CD1c-positive myeloid dendritic cell (primary cell): ENCODE results near the gene SYS1.
A peak's percentile ranks its signal among the peaks of the same experiment; 100 is the strongest.

Experiments used
- DNase-seq: peaks from one replicate; pipeline ENCODE4 v3.0.0-alpha.2; 2016; ENCODE audit errors: extremely low spot score

SYS1 gene

GRCh38 chr20:45362804-45363610 is at the start of gene SYS1:
TSS of gene SYS1 (plus strand) at chr20:45363156. CDS start at chr20:45363532, 376 bp downstream.
- DNase-seq: peak; percentile 99

- DNase-seq: no peak
Observed at GRCh38 chr20:45313943-45314342, 49.0 kb upstream of the SYS1 start.

- DNase-seq: no peak
Observed at GRCh38 chr20:45315672-45316071, 47.3 kb upstream of the SYS1 start.

DNA sequence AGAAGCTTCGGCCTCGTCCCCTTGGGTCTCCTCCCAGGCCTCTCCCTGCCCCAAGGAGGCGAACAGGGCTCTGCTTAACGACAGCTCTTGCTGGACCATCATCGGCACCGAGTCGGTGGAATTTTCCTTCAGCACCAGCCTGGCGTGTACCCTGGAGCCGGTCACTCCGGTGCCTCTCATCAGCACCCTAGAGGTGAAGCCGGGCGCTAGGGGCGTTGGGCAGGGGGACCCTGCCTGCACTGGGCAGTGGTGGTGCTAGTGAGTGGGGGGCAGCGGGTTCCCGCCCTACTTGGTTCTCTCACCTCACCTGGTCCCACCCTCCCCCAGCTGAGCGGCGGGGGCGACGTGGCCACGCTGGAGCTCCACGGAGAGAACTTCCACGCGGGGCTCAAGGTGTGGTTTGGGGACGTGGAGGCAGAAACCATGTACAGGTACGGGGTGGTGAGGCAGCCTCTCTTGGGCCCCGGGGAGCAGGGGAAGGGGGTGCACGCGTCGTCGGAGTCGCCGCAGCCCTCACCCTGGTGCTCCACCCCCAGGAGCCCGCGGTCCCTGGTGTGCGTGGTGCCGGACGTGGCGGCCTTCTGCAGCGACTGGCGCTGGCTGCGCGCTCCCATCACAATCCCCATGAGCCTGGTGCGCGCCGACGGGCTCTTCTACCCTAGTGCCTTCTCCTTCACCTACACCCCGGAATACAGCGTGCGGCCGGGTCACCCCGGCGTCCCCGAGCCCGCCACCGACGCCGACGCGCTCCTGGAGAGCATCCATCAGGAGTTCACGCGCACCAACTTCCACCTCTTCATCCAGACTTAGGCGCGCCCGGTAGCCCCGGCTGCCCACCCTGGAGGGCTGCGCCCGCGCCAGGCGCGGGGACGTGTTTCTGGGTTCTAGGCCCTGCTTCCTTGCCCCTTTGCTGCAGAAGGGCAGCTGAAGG is 46.5 kb upstream of the SYS1 start:
- no peak for DNase-seq

GRCh38 chr20:45317826-45318225 is 45.1 kb upstream of the SYS1 start:
- no peak for DNase-seq

DNA sequence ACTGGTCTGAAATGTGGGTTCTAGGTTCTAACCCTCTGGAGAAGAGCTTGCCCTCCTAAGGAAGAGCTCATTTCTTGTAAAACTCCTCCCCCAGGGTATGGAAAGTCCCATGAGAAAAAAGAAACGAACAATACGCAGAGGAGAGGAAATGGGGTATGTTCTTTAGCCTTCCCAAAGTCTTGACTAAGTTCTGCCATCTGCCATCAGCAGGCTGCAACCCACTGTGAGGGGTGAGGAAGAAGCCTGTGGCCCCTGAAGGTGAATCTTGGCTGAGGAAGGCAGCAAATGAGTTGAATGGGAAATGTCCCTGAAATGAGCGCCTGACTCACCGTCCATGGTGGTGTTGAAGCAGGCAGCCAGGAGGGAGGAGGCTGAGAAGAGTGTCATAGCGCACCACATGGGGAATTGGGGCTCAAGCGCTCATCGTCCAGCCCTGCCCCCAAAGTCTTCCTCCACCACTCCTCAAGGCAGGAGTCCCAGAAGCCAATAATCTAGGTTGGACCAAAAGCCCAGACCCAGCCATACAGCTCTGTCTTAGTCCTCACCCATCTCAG is 44.5 kb upstream of the SYS1 start:
- no peak for DNase-seq

- DNase-seq: no peak
Observed at GRCh38 chr20:45318948-45319347, 44.0 kb upstream of the SYS1 start.

GRCh38 chr20:45320948-45321595 is 41.9 kb upstream of the SYS1 start:
- DNase-seq: peak; percentile 73

DNA sequence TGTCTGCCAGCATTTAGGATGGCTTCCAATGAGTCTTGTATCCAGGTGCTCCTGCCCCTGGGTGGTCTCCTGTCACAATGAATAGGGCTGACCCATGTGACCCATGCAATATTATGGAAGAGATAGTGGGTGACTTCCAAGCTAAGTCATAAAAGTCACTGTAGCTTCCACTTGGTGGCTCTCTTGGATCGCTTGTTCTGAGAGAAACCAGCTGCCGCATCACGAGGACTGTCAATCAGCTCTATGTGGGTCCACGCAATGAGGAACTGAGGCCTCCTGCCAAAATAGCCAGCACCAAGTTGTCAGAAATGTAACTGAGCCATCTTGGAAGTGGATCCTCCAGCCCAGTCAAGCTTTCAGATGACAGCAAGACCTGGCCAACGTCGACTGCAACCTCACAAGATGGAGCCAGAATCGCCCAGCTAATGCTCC is 40.0 kb upstream of the SYS1 start:
- DNase-seq: peak; percentile 88

GRCh38 chr20:45323731-45324130 is 39.2 kb upstream of the SYS1 start:
- no peak for DNase-seq

DNA sequence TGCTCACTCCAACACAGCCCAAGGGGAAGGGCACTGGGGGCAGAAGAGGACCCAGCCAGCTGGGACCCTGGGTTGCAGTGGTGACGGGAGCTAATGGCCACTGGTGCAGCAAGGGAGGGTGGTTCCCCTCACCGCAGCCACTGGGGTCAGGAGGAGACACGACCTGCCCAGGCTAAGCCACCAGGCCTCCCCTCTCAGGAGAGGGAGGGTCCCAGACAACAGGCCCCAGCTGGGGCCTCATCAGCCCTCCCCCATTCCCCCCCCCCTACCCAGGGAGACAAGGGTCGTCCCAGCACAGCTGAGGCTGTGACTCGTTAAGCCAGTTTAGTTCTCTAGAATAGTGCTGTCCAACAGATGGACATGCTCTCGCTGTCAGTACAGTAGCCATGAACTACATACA is 37.6 kb upstream of the SYS1 start:
- no peak for DNase-seq

GRCh38 chr20:45328451-45328850 is 34.5 kb upstream of the SYS1 start:
- DNase-seq: no peak

DNA sequence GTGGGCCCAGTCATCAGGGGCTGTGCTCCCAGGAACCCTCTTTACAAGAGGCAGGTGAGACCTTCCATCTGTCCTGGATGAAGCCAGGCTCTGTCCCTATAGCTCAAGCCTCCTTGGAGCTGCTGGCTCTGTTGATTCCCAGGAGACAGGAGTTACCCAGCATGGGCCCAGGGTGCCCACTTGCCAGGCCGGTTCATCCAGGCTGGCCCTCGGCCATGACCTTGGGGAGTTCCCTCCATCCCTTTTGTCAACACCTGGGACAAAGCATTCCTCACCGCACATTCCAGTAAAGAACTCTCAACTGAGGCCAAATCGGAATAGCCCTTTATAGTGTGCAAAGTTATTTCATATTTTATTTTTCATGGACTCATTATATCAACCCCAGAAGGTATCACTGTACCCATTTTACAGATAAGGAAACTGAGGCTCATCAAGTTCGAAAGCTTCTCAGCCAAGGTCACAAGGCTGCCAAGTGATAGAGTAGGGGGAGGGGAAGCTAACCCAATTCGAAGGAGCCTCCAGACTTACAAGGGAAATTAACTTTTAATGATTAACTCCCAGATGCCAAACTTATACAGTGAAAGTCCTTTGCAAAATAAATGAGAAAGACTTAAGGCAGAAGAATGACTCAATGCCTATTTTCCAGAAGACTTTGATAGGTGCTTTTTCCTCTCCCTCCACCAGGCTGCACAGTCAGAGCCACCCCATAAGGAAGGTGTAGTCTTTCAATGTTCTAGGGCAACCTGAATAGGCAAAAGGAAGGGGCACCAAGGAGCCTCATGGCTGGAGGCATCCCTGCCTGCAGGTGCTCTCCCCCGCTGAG is 33.2 kb upstream of the SYS1 start:
- no peak for DNase-seq

GRCh38 chr20:45330476-45330875 is 32.5 kb upstream of the SYS1 start:
- DNase-seq: no peak

GRCh38 chr20:45336530-45337366 is 26.2 kb upstream of the SYS1 start:
- DNase-seq: no peak

DNA sequence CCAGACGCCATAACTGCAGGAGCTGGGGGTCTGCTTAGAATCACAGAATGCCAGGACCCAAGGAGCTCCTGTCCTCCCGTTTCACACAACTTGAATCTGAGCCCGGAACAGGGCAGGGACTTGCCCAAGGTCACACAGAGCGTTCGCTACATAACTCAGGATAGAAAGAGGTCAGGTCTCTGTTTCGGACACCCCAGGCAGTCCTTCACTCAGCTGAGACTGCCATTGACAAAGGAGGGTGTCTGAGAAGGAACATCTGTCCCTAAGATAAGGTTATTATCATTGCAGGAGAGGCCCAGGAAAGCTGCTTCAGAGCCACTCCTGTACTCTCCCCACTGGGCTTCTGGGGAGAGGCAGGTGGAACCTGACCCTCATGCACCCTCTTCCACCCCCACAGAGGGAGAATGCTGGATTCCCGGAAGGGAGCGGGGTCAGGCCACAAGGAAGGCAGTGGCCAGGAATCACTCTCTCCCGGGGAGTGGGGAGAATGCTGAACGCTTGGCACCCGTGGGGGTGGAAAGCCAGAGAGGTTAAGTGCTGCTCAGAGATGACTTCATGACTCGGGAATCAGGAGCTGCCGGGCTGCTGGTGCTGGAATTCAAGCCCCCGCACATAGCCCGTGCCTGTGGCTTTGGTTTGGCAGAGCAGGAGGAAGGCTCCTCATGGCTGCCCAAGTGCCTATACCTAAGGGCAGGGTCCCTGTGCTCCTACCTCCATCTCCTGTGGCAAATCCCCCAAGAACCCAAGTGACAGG is 25.4 kb upstream of the SYS1 start:
- no peak for DNase-seq

DNA sequence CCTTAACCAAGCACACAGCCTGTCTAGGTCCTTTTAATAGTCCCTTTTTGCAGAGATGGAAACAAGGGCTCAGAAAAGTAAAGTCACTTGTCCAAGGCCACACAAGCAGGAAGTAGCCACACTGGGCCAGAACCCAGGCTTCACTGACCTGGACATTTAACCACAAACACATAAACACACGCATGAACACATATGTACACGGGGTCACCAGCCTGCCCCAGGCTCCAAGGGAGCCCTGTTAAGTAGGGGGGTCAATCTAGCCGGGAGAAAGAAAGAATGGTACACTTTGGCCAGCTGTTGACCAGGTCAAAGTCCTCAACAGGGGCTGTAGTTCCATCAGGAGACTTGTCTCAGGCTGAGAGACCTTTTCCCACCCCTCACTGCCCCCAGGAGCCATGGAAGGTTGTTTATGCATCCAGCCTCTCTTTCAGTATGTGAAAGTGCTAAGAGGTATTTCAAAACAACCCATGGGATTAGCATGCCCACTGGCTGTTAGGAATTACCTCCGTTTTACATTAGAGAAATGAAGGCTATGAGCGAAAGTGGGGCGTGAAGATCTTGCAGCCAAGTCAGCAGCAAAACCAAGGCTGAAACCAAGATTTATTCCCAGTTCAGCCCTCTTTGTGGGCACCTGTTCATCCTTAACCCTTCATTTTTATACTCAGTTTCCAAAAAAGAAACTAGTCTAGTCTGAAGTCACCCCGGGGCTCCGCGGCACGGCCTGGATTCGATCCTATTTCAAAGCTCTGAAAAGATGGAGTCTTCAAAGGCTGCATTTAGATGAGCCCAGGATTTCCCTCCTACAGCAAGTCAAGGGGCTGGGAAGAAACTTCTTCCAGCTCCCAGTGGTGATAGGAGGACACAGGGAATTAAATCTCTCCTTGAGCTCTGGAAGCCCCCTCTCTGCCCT is 24.6 kb upstream of the SYS1 start:
- DNase-seq: no peak

DNA sequence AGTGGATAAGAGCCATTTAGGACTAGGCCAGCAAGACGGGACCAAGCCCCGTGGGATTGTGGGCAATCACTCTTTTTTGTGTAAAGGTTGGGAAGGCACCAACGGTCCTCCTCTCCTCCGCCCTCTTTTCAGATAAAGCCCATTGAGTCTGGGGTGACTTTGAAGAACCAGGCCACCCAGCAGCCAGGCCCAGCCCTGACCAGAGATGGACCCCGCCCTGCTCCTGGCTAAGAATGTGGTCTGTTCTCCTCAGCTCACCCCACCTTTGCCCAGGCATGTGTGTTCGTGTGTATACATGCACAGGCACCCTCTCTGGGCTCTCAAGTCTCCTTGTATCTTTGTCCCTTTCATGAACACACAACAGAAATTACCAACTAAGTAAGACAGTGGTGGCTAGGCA is 23.9 kb upstream of the SYS1 start:
- DNase-seq: no peak
